H4 (cell line): ENCODE results near the gene CHST3. TPM values are rescaled to one million over a fixed set of nuclear protein-coding genes. Genes with fewer than 3 reads are reported as not detected.
A peak's percentile ranks its signal among the peaks of the same experiment; 100 is the strongest.
"Not testable (repeated sequence)": the region's sequence is repeated elsewhere in the genome, so short reads cannot be mapped to it uniquely, and the experiment has no call there.

Source experiments
- DNase-seq: peaks from one replicate; pipeline ENCODE4 v3.0.0-alpha.2; 2015; ENCODE audit warnings: low spot score
- total RNA-seq: library from RNA; depleted of rRNA; stranded (reverse); fragments of >200 nt; shearing (Covaris generic); gene quantifications from 2 replicates; pipeline ENCODE4 v1.2.3, GENCODE V29; 2014

The CHST3 gene
- total RNA-seq, 1 experiment from 2014 or later = 4.0 TPM

DNA sequence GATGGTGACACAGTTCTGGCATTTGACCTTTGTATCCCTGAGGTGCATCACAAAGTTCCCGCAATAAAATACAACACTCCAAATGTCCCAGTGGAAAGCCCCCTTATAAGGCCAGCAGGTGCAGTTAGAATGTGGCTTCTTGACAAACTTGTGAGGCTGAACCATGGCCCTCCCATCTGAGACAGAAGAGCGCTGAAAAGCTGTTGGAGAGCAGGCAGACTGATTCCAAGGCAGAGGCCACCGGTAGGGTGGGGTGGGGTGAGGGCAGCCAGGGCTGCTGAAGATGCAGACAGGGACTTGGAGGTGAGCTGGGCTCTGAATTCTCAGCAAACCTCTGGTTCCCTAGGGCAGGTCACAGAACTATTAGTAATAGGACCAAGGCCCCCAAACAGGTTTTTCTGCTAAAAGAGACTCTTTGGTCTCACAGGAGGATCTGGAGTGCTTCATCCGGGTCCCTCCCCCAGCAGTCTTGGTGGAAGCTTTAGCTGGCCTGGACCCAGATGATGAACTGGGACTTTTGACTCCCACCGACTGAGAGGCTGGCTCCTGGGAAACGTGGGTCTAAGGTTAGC lies 15.6 kb upstream of the CHST3 start:
- DNase-seq = no peak

DNA sequence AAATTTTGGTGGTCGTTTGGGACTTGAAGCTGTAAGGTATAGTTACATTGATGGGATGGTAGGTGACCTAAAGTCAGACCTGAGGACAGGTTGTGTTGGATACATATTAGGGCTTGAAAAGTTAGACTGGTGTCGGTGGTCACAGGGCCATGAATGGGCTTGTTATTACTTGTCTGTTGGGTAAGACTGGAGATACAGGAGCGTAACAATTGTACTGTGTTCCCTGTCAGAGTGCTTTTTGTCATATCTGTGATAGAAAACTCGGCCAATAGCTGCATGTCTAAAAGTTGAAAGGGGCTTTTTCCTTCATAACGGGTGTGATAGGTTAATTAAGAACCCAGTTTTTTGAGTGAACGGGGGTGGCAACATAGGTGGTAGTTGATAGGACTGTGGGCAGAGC lies 13.5 kb upstream of the CHST3 start:
- no peak for DNase-seq

DNA sequence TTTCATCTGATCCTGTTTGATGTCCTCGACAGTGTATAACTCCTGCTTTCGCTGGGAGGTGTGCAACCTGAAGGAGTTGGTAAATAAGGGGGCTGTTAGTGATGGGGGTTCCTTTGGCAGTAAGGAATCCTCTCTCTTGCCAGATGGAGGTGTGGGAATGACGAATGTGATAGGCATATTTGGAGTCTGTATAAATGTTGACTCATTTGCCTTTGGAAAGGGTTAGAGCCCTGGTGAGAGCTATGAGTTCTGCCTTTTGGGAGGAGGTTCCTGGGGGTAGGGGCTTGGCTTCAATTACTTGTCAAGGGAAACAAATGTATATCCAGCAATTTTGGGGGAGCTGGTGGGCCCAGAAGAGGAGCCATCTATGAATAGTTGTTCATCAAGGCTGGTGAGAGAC lies 11.4 kb upstream of the CHST3 start:
- no peak for DNase-seq

DNA sequence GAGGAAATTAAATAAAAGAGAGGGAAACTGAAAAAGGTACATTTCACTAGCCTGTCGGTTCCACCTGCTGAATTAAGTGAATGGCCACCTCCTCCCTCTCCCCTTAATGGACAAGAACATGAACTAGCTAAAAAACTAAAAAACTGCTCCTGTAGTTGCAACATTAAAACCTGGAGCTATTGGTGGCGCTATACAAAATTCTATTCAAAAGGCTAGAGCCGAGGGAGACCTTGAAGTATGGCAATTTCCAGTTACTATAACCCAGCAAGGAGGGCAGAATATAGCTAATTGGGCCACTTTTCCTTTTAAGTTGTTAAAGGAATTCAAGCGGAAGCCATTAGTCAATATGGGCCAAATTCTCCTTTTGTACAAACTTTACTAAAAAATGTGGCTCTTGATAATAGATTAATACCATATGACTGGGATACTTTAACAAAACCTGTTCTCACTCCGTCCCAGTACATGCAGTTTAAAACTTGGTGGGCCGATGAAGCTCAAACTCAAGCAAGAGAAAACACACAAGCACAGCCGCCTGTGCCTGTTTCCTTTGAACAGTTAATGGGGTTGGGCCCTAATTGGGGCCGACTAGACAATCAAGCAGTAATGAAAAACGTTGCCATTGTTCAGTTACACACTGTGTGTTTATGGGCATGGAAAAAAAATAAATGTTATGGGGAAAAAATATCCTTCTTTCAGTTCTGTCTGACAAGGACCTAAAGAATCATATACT lies 6.5 kb upstream of the CHST3 start:
- DNase-seq = no peak

DNA sequence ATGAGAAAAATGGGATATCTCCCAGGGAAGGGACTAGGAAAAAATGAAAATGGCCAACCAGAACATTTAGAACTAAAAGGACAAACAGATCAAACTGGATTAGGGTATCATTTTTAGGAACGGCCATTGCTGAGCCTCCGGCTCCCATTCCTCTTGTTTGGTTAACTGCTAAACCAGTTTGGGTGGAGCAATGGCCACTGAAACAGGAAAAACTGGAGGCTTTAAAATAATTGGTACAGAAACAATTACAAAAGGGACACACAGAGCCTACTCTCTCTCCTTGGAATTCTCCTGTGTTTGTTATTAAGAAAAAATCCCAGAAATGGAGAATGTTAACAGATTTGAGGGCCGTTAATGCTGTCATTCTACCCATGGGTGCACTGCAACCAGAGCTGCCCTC lies 4.7 kb upstream of the CHST3 start:
- no peak for DNase-seq

DNA sequence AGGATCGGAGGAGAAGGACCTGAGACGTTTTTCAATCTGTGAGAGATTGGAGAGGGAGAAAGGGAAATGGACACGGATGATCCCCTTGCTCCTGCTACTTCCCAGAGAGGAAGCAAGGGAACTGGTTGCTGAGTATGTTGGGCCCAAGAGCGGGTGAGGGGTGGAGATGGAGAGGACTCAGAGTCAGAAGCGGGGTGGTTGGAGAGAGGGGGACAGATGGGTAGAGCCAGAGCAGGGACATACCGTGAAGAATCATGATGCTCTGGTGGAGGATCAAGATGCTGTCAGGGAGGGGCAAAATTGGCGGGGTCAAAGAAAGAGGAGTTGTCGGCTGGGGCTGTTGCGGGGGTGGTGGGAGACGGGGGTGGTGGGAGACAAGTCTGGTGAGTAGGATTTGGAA lies 2.4 kb upstream of the CHST3 start:
- DNase-seq = no peak

DNA sequence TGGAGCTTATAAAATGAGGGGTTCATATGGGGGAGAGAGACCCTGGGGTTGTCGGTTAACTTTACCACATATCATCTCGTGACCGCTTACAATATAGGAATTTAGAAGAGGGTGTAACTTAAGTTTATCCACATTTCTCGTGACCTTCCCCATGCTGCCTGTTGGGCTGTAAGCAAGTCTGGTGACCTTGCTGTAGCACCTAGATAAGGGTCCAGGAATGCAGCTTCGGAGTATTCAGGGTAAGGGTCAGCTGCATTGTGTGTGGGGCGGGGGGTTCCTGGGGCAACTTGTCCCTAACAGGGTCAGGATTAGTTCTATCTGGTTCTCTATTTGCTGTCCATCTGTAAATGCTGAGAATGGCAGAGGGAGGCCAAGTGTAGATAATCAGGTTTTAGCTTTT lies 1.3 kb upstream of the CHST3 start:
- DNase-seq = no peak

DNA sequence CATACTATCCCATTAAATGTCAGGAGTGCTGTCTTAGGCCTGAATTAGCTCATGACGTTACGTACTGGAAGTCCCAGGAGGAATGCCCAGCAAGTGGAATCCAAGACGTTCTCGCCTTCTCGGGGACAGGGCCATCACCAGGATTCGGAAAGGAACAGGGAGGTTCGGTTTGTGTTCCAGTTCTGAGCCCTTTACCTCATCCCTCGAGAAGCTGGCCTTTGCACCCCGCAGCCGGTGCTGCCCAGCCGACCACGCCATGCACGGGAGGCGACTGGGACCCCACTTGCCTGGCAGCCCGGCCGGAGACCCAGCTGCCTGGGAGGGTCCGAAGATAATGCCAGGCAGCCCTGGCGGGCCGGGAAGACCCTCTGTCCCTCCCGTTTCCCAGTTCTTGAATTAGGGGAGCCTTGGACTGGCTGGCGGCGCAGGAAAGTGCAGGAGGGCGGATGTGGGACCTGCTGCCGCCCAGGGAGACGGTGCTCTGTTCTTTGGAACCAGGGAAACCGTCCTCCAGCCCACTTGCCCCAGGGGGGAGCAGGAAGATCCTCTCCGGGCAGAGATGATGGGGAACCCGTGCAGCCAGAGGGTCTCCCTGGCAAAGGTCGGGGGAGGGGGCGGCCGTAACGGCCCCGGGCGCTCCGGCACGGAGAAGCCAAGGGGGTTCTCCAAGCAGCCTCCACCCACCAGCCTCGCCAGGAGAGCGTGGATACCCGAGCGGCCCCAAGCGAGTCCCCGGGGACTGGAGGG lies 671 bp upstream of the CHST3 start:
- no peak for DNase-seq

DNA sequence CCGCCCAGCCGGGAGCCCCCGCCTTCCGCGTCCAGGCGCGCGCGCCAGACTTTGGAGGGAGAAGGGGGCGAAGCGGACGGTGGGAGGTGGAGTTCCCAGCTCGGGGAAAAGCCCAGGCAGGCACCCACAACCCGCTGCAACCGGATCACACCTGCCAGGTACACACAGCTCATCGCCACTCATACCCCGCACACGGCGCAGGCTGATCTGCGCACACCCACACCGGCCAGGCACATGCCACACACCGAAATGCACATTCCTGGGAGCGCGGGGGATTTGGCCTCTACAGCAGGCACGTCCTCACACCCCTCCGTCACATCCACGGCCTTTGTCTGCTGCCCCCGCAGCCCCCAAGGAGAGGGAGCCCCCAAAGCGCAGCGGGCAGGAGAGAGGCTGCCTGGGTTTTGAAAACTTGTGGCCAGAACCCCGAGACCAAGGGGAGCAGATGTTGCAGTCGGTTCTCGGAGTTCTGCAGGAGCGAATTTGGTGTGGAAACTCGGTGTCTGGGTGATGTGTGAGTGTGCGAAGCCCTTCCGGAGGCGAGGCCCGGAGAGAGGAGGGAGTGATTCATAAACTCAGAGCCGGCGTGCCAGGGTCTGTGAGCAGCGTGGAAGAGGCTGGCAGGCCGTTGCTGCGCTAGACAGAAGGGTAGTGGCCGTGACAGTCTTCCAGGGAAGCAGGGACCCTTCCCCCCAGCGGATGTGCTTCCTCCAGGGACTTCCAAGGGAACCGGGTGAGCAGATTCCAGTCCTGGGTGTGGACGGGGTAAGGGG lies 734 bp downstream of the CHST3 start:
- DNase-seq = peak; percentile 31

DNA sequence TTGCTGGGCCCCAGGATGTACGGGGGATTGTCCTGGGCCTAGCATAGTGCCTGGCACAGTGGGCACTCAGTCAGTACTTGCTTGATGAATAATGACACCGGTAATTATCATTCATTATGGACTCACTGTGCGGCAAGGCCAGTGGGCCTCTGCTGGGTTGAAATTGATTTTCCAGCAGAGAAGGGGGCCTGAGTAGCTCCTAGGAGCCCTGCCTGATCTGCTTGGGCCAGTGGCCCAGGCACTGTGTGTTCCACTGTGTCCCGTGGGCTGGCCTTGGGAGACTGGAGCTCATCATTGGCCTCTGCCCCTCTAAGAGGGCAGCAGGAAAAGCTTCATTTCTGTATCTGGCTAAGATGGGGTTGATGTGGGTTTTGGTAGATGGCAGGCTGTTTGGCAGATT lies 1.4 kb downstream of the CHST3 start:
- no peak for DNase-seq

DNA sequence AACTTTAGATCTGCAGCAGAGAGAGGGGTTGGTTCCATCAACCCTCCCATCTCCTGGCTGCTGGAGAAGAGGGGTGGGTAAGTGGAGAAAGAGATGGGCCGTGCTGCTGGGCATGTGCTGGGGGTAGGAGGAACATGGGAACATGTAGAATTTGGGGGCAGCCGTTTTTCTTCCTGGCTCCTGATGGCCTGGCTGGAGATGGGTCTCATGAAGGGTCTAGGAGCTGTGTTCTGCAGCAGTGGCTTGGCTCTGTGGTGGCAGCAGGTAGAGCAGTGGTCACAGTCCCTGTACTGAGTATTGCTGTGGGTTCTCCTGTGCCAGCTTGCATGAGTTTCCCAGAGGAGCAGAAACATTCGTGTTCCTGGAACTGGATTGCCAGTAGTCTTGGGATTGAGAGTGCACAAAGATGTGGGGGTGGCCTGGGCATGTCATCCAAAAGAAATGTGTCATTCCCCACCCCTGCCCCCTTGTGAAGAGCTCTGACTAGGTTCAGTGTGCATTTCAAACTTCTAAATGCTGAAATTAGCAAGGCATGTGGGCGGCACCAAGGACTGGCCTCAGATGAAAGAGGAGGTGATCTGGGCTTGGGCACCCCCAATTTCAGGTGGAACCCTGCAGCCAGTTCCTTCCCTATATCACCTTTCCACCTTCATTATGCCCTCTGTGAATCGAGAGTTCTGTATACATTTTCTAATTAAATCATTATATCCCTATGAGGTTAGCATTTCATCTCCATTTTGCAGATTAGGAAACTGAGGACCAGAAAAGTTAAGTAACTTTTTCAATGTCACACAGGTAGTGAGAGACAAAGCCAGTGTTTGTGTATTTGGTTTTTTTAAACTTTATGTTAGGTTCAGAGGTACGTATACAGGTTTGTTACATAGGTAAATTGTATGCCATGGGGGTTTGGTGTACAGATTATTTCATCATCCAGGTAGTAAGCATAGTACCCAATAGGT lies 2.1 kb downstream of the CHST3 start:
- no peak for DNase-seq

DNA sequence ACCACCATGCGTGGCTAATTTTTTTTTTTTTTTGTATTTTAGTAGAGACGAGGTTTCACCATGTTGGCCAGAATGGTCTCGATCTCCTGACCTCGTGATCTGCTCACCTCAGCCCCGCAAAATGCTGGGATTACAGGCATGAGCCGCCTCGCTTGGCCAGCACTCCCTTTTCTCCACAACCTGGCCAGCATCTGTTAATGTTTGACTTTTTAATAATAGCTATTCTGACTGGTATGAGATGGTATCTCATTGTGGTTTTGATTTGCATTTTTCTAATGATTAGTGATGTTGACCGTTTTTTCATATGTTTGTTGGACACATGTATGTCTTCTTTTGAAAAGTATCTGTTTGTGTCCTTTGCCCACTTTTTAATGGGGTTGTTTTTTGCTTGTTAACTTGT lies 3.8 kb downstream of the CHST3 start:
- not testable (repeated sequence) for DNase-seq

DNA sequence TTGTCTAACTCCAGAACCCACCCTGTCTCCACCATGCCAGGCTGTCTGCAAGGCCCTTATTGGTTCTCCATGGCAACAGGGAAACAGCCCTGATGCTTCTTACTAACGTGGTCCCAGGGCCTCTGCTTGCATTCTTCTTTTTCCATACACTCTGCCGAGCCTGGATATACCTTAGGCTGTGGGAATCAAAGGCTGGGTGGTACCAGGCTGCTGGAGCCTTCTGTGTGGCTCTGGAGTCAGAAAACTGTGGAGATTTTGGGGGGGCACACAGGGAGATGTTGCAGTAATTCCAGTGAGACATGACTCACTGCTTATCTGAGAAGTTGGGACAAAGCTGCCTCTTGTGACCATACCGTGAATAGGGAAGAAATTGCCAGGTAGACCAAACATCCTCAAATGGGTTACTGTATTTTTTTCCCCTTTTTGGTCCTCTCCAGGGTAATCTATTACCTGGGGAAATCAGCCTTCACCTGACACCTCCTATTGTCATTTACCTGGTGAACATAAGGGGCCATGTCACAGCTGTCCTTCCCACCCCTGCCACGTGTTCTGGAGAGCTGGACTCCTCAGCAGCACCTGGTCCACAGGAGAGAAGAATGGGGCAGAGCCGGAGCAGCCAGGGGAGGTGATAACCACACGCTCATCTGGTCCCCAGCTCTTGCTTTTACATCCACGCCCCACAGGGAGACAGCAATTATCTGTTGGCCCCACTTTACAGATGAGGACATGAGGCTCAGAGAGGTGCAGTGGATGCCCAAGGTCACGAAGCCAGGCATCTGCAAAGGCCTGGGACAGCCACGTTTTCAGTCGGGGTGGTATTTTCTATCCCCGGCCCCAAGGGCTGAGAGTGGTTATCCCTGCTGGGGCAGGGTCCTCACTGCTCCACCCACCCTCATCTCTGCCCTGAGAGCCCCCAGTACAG lies 4.6 kb downstream of the CHST3 start:
- DNase-seq = no peak

DNA sequence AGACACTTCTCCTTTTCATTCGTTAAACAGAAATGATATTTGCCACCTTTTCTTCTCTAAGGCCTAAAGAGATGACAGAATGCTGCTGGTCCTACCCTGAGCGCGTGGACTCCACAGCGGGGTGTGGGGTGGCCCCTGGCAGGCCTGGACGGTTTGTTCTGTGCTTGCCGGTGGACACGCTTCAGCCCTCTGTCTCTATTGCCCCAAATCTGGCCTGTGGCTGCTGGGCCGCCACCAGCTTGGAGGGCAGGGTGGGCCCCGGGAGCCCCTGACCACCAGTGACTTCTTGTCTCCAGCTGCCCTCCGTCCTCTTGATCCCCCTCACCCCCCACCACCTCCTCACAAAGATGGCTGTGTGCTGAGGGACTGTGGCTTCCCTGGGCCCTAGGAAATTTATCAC lies 5.7 kb downstream of the CHST3 start:
- DNase-seq = no peak

DNA sequence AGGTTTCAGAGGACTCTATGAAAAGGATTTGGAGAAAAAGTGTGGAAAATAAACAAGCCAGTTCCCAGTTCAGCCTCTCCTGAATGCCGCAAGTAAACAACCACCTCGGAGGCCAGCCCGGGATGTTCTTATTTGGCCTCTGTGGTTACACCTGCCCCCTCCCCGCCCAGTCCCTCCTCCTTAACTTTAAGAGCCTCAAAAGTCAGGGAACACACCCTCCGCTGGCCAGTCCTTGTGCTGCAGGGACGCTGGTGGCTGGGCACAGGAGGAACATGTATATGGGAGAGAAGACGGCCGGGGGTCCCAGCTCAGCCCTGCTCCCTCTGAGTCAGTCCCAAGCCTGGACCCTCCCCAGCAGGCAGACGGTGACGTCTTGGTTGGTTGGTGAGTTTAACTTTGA lies 6.1 kb downstream of the CHST3 start:
- DNase-seq = peak; percentile 84

DNA sequence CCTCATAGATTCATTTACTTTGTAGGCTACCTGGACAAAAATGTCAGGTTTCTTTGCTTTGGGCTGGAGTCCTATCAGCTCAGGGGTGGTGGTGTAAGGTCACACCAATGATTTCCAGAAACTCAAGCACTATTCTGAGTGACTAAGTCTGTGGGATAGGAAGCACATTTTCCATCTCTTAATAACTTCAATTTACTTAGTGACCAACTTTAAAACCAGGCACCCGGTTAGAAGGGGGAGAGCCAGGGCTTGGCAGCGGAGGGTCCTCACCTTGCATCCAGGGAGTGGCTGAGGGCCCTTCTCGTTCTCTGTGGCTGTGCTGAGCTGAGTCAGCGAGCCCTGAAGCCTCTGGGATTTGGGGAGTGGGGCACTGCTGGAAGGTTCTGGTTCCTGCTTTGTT lies 6.7 kb downstream of the CHST3 start:
- no peak for DNase-seq

DNA sequence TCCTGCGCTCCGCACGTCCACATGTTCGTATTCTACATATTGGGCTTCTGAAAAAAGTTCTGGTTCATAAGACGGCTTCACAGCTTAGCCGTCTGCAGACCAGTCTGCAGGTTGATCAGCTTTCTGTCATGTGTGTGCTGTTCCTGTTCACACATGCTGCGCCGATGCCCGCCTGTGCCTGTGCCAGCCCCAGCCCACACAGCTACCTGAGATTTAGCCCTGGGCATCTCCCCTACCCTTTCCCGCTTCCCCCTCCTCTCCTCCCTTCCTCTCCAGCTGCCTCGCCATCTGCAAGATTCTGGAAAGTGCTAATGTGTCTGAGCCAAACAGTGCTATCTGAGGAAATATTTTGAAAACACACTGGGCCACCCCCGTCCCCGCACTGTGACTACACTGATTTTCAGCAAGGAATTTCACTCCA lies 7.1 kb downstream of the CHST3 start:
- DNase-seq = no peak

DNA sequence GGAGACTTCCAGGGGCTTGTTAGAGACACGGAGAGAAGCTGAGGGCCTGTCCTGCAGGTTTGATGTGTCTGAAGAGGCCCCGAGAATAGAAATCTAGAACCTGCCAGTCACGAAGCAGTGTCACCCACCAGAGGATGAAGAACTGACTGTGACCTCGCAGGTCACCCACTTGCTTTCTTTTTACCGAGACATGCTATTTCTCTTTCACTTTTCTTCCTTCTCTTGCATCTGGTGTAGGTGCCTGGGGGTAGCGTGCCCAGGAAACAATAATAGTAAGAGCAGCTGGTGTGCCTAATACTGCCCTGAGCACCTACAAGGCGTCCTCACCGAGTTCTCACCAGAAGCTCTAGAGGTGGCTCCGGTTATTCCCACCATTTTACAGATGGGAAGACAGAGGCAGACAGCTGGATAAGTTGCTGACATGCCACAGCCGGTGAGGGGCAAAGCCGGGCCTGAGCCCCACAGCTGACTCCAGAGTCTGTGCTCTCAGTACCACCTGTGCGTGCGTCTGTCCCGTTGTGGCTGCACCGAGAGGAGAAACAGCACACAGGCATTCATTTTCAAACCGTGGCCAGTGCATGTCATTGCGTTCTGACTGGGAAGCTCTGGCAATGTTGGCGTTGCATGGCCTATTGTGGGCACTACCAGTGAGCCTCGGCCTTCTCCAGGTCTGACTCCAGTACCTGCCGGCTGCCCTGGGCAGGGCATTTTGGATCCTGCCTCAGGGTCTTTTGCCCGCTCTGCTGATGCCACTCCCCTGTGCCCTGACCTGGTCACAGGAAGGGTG lies 7.8 kb downstream of the CHST3 start:
- no peak for DNase-seq
